Coronary artery (tissue), 2 donors: ENCODE data around the gene LILRA6.
"Not testable (repeated sequence)": the region's sequence is repeated elsewhere in the genome, so short reads cannot be mapped to it uniquely, and the experiment has no call there.

ENCODE experiments used
- DNase-seq: peaks from one replicate; pipeline ENCODE4 v3.0.0-alpha.2; 2017; ENCODE audit warnings: low spot score
- H3K27ac ChIP-seq, 2 donors: fragments of 200-600 bp; sonication (generic); one replicate each; pipeline ENCODE4 v1.5.1; 2016 to 2019
- H3K4me3 ChIP-seq: fragments of 200-600 bp; sonication (generic); 2 replicates; pipeline ENCODE4 v1.5.1; 2016; ENCODE audit warnings: mild to moderate bottlenecking, moderate library complexity
- CTCF ChIP-seq: fragments of 200-600 bp; sonication (generic); IDR thresholded peaks from one replicate; pipeline ENCODE4 v1.5.1; 2019; ENCODE audit warnings: antibody characterized with exemption

LILRA6 gene

DNA sequence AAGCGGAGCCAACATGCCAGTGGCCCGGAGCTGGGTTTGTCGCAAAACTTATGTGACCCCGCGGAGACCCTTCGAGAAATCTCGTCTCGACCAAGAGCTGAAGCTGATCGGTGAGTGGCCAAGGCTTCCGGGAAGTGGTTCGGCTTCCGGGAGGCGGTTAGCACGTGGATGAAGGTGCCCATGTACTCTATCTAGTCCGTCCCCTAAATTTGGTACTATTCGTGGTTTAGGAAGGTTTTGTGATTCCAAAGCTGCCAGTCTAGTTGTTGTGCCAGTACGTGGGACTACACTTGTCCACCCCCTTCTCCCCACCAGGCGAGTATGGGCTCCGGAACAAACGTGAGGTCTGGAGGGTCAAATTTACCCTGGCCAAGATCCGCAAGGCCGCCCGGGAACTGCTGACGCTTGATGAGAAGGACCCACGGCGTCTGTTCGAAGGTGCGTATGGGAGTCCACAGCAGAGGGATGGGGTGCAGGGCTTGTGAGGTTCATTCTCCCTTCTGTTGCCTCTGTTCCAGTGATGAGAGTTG, 41.4 kb downstream of the LILRA6 start:
- DNase-seq = no peak
- Histone ChIP-seq H3K27ac (peak overlapping the region; percentile 88 to 93), H3K4me3 (peak overlapping the region; percentile 80)
- no peak for TF ChIP-seq CTCF

DNA sequence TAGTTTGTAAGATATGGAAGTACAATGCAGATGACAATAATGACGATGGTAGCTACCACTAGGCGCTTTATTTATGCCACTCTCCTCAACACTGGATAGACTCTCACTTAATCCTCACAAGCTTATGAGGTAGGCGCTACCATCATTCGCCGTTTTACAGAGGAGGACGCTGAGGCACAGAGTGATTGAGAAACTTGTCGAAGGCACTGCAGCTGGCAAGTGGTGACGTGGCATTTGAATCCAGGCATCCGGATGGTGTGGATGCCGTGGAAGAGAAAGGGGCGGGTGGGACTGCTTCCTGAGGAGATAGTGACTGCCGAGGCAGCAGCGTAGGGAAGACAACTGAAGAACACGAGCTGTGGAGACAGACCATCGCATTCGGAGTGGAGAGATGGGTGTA, 43.2 kb downstream of the LILRA6 start:
- no peak for DNase-seq
- H3K4me3 ChIP-seq = no peak overlapping the region
- no peak for TF ChIP-seq CTCF
- H3K27ac ChIP-seq = no peak overlapping the region

DNA sequence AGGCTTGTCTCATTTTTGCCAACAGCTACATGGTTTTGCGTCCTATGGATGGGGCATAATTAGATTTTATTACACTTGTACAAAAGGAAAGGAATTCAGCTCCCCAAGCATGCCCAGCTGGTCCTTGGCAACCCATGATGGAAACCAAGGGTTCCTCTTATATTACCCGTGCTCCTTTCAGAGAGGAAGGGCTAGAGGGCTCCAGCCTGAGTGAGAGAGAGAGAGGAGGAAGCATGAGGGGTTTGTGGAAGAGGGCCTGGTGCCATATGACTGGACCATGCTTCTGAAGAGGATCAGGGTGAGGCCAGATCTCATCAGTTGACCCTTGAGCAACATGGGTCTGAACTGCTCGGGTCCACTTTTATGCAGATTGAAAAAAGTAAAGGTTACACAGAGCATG, 45.5 kb downstream of the LILRA6 start:
- Histone ChIP-seq H3K27ac (no peak overlapping the region), H3K4me3 (no peak overlapping the region)
- TF ChIP-seq CTCF = no peak
- no peak for DNase-seq

DNA sequence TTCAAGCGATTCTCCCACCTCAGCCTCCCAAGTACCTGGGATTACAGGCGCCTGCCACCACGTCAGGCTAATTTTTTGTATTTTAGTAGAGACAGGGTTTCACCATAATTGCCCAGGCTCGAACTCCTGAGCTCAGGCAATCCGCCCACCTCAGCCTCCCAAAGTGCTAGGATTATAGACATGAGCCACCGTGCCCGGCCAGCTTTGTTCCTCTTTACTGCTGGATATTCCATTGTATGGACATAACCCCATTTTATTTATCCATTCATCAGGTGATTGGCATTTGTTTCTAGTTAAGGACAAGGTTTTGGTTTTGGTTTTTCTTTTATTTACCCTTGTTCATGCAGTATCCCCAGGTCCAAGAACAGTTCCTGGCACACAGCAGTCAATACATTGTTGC, 46.1 kb downstream of the LILRA6 start:
- Histone ChIP-seq H3K4me3 (no peak overlapping the region), H3K27ac (no peak overlapping the region)
- TF ChIP-seq CTCF = no peak
- no peak for DNase-seq

DNA sequence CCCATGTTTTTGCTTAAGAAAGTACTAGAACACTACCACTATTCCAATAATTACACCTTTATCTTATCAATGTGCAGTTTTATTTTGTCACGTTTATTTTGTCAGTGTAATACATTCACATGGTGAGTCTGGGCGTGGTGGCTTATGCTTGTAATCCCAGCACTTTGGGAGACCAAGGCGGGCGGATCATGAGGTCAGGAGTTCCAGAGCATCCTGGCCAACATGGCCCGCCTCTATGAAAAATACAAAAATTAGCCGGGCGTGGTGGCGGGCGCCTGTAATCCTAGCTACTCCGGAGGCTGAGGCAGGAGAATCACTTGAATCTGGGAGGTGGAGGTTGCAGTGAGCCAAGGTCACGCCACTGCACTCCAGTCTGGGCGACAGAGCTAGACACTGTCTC, 48.1 kb downstream of the LILRA6 start:
- DNase-seq, H3K4me3 ChIP-seq, H3K27ac ChIP-seq: not testable (repeated sequence)

GRCh38 chr19:54193011-54193410, 49.6 kb downstream of the LILRA6 start:
- TF ChIP-seq CTCF = no peak
- DNase-seq = no peak
- Histone ChIP-seq H3K4me3 (no peak overlapping the region), H3K27ac (no peak overlapping the region)

DNA sequence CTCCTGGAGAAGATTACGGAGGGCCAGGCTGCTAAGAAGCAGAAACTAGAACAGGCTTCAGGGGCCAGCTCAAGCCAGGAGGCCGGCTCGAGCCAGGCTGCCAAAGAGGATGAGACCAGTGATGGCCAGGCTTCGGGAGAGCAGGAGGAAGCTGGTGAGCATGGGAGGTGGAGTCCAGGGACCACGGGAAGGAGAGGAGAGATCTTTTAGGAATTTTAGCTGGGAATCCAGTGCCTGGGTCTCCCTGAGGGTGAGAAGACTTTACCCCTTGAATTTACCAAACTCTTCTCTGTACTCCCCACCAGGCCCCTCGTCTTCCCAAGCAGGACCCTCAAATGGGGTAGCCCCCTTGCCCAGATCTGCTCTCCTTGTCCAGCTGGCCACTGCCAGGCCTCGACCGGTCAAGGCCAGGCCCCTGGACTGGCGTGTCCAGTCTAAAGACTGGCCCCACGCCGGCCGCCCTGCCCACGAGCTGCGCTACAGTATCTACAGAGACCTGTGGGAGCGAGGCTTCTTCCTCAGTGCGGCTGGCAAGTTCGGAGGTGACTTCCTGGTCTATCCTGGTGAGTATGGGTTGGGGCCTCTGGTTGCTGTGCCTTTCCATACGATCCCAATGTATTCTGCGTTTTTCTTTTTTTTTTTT, 50.7 kb downstream of the LILRA6 start:
- peak overlapping the region; percentile 94 for H3K4me3 ChIP-seq
- DNase-seq = no peak
- no peak for TF ChIP-seq CTCF
- peak overlapping the region; percentile 95 to 99 for H3K27ac ChIP-seq
